ENCODE measurements around the gene FLT1. TPM values are rescaled to one million over a fixed set of nuclear protein-coding genes. Genes with fewer than 3 reads are reported as not detected.

The FLT1 gene
- total RNA-seq, 1 experiment from 2014 or later, result not detected

GRCh38 chr13:28376604-28377003 lies 118.3 kb downstream of the FLT1 start:
- Histone ChIP-seq H3K27ac (no peak overlapping the region), H3K9me2 (ENCODE audit: insufficient read depth) (0 out of 2 replicates have a peak, but pooled peaks cover 3% of the 10 kb centered on the region), H3F3A (ENCODE audit: insufficient read depth, low read depth) (no peaks in the 10 kb centered on the region), H3K4me2 (no peak overlapping the region), H3K4me3 (no peak overlapping the region), H3K79me2 (ENCODE audit: low read depth) (no peaks in the 10 kb centered on the region), H4K20me1 (ENCODE audit: insufficient read depth) (no peaks in the 10 kb centered on the region), H3K9me3 (ENCODE audit: insufficient read depth, low read depth) (no peaks in the 10 kb centered on the region), H3K27me3 (ENCODE audit: insufficient read depth, low read depth) (peaks cover 59% of the 10 kb centered on the region), H3K36me3 (ENCODE audit: low read depth) (no peaks in the 10 kb centered on the region), H2AFZ (no peak overlapping the region), H3K4me1 (replicated peaks; ENCODE audit: insufficient read depth) (no peaks in the 10 kb centered on the region)
- POLR2A ChIA-PET (ENCODE audit: unreplicated experiment), result no interaction called here
- CTCF ChIA-PET, result interaction anchor here (0.5 to 0.7 kb wide), 2 partner anchors 10 to 1007 kb away, joined by 4 to 6 read pairs; no protein-coding TSS in a partner anchor
- no TSS peak for BruUV-seq (replicated peaks)
- TF ChIP-seq EZH2 (IDR thresholded peaks at IDR 0.05; ENCODE audit: low read depth), result no peak
- TF ChIP-seq CTCF (conservative IDR thresholded peaks at IDR 0.05), result no peak
- DNase-seq, result no peak
- intact Hi-C loops (cut with micrococcal nuclease; ENCODE audit: unreplicated experiment), result no loop called here

GRCh38 chr13:28375250-28375930 lies 119.5 kb downstream of the FLT1 start:
- Histone ChIP-seq H3K4me3 (no peak overlapping the region), H3K9me3 (ENCODE audit: insufficient read depth, low read depth) (no peaks in the 10 kb centered on the region), H3K27ac (no peak overlapping the region), H4K20me1 (ENCODE audit: insufficient read depth) (no peaks in the 10 kb centered on the region), H3K4me1 (replicated peaks; ENCODE audit: insufficient read depth) (no peaks in the 10 kb centered on the region), H3K9me2 (ENCODE audit: insufficient read depth) (0 out of 2 replicates have a peak, but pooled peaks cover 3% of the 10 kb centered on the region), H3K79me2 (ENCODE audit: low read depth) (no peaks in the 10 kb centered on the region), H3K4me2 (no peak overlapping the region), H3F3A (ENCODE audit: insufficient read depth, low read depth) (no peaks in the 10 kb centered on the region), H2AFZ (no peak overlapping the region), H3K36me3 (ENCODE audit: low read depth) (no peaks in the 10 kb centered on the region), H3K27me3 (ENCODE audit: insufficient read depth, low read depth) (peaks cover 62% of the 10 kb centered on the region)
- ChIA-PET CTCF (no interaction called here), POLR2A (ENCODE audit: unreplicated experiment) (no interaction called here)
- no peak for DNase-seq
- intact Hi-C loops (cut with micrococcal nuclease; ENCODE audit: unreplicated experiment), result no loop called here
- BruUV-seq (replicated peaks), result no TSS peak
- no peak for TF ChIP-seq EZH2 (IDR thresholded peaks at IDR 0.05; ENCODE audit: low read depth)
- no peak for TF ChIP-seq CTCF (conservative IDR thresholded peaks at IDR 0.05)

- H3K27me3 ChIP-seq (ENCODE audit: insufficient read depth, low read depth), result peaks cover 63% of the 10 kb centered on the region
- CTCF ChIA-PET, result no interaction called here
- H3K79me2 ChIP-seq (ENCODE audit: low read depth), result no peaks in the 10 kb centered on the region
- POLR2A ChIA-PET (ENCODE audit: unreplicated experiment), result no interaction called here
- H4K20me1 ChIP-seq (ENCODE audit: insufficient read depth), result no peaks in the 10 kb centered on the region
- H3F3A ChIP-seq (ENCODE audit: insufficient read depth, low read depth), result no peaks in the 10 kb centered on the region
- TF ChIP-seq CTCF (conservative IDR thresholded peaks at IDR 0.05) (no peak), EZH2 (IDR thresholded peaks at IDR 0.05; ENCODE audit: low read depth) (no peak)
- no peak overlapping the region for H2AFZ ChIP-seq
- intact Hi-C loops (cut with micrococcal nuclease; ENCODE audit: unreplicated experiment), result no loop called here
- no peaks in the 10 kb centered on the region for H3K36me3 ChIP-seq (ENCODE audit: low read depth)
- H3K4me1 ChIP-seq (replicated peaks; ENCODE audit: insufficient read depth), result no peaks in the 10 kb centered on the region
- DNase-seq, result no peak
- H3K4me2 ChIP-seq, result no peak overlapping the region
- H3K9me2 ChIP-seq (ENCODE audit: insufficient read depth), result 0 out of 2 replicates have a peak, but pooled peaks cover 3% of the 10 kb centered on the region
- no peak overlapping the region for H3K4me3 ChIP-seq
- no TSS peak for BruUV-seq (replicated peaks)
- H3K9me3 ChIP-seq (ENCODE audit: insufficient read depth, low read depth), result no peaks in the 10 kb centered on the region
- H3K27ac ChIP-seq, result no peak overlapping the region
These were observed 121.1 kb downstream of the FLT1 start for GRCh38 chr13:28373810-28374209.
